ENCODE measurements around the gene ITCH. TPM values are rescaled to one million over a fixed set of nuclear protein-coding genes. Genes with fewer than 3 reads are reported as not detected.
A peak's percentile ranks its signal among the peaks of the same experiment; 100 is the strongest.
"Not testable (repeated sequence)": the region's sequence is repeated elsewhere in the genome, so short reads cannot be mapped to it uniquely, and the experiment has no call there.

The ITCH gene
- total RNA-seq, 1 donor from 2014 or later, result 66.3 TPM

DNA sequence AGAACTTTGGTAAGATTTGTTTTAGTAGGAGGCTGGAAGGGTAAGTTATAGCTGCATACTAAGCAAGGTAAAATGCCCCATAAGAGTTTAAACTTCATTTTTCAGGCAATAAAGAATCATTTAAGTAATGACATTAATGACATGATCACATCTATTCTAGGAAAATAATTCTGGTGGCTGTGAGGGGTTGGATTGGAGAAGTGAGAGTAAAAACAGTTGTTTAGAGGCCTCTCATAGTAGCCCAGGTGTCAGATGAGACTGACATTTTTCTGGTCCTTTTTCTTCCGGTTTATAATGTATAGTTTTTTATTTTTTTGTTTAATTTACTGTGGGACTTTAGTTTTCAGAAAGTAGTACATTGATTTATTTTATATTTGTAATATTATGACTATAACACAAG is 40.8 kb downstream of the ITCH start:
- H3K27ac Mint-ChIP-seq, result peak overlapping the region; percentile 68
- H3K36me3 Mint-ChIP-seq (ENCODE audit: low read depth), result peaks cover 42% of the 10 kb centered on the region
- no peaks in the 10 kb centered on the region for H3K27me3 Mint-ChIP-seq
- DNase-seq (no peak), ATAC-seq (ENCODE audit: low read depth) (peak; percentile 60)
- peak overlapping the region; percentile 24 for H3K4me3 Mint-ChIP-seq
- TF ChIP-seq, protein P1, sequence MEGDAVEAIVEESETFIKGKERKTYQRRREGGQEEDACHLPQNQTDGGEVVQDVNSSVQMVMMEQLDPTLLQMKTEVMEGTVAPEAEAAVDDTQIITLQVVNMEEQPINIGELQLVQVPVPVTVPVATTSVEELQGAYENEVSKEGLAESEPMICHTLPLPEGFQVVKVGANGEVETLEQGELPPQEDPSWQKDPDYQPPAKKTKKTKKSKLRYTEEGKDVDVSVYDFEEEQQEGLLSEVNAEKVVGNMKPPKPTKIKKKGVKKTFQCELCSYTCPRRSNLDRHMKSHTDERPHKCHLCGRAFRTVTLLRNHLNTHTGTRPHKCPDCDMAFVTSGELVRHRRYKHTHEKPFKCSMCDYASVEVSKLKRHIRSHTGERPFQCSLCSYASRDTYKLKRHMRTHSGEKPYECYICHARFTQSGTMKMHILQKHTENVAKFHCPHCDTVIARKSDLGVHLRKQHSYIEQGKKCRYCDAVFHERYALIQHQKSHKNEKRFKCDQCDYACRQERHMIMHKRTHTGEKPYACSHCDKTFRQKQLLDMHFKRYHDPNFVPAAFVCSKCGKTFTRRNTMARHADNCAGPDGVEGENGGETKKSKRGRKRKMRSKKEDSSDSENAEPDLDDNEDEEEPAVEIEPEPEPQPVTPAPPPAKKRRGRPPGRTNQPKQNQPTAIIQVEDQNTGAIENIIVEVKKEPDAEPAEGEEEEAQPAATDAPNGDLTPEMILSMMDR (IDR thresholded peaks at IDR 0.05), result no peak
- intact Hi-C loops (cut with micrococcal nuclease), result loop anchor here (2.0 kb wide), 2 partner anchors 15 to 41 kb away; partner anchors contain the start of gene ITCH
- CTCF ChIA-PET, result no interaction called here
- H3K4me1 Mint-ChIP-seq, result peaks cover 53% of the 10 kb centered on the region
- H3K9me3 Mint-ChIP-seq, result no peaks in the 10 kb centered on the region
- POLR2A ChIA-PET, result interaction anchor here (0.6 kb wide), 1 partner anchor 1314 kb away, joined by 4 read pairs; no protein-coding TSS in a partner anchor

DNA sequence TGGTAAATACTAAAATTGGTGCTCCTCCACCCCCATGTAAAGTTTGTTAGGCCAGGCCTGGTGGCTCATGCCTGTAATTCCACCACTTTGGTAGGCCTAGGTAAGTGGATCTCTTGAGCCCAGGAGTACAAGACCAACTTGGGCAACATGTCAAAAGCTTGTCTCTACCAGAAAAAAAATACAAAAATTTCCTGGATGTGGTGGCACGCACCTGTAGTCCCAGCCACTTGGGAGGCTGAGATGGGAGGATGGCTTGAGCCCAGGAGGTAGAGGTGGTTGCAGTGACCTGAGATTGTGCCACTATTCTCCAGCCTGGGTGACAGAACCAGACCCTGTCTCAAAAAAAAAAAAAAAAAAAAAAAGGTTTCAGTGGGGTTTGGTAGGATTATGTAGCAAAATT is 41.7 kb downstream of the ITCH start:
- no peaks in the 10 kb centered on the region for H3K9me3 Mint-ChIP-seq
- CTCF ChIA-PET, result interaction anchor here (0.8 to 2.5 kb wide), 2 partner anchors 92 kb away, joined by 3 to 8 read pairs; no protein-coding TSS in a partner anchor
- ATAC-seq (ENCODE audit: low read depth) (no peak), DNase-seq (no peak)
- peaks cover 53% of the 10 kb centered on the region for H3K4me1 Mint-ChIP-seq
- intact Hi-C loops (cut with micrococcal nuclease), result loop anchor here (2.0 kb wide), 2 partner anchors 14 to 42 kb away; partner anchors contain the start of gene ITCH
- no peak overlapping the region for H3K4me3 Mint-ChIP-seq
- H3K27me3 Mint-ChIP-seq, result no peaks in the 10 kb centered on the region
- H3K36me3 Mint-ChIP-seq (ENCODE audit: low read depth), result peaks cover 44% of the 10 kb centered on the region
- POLR2A ChIA-PET, result interaction anchor here (0.7 to 1.0 kb wide), 5 partner anchors 89 to 1211 kb away, joined by 4 to 11 read pairs (median 5); partner anchors contain the start of genes DYNLRB1 and SPAG4
- peak overlapping the region; percentile 63 for H3K27ac Mint-ChIP-seq
- TF ChIP-seq, protein P1 (IDR thresholded peaks at IDR 0.05), result no peak

DNA sequence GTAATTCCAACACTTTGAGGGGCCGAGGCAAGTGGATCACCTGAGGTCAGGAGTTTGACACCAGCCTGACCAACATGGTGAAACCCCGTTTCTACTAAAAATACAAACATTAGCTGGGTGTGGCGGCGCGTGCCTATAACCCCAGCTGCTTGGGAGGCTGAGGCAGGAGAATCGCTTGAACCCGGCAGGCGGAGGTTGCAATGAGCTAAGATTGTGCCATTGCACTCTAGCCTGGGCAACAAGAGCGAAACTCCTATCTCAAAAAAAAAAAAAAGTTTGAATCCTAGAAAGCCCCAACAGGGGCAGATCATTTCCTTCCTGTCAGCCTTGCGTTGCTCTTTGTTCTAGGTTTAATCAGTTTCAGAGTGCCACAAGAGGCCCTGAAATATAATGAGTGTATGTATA is 42.2 kb downstream of the ITCH start:
- ChIA-PET POLR2A (interaction anchor here (0.7 to 1.0 kb wide), 5 partner anchors 89 to 1210 kb away, joined by 4 to 11 read pairs (median 5); partner anchors contain the start of genes DYNLRB1 and SPAG4), CTCF (interaction anchor here (0.6 to 2.5 kb wide), 2 partner anchors 71 to 93 kb away, joined by 3 to 8 read pairs; no protein-coding TSS in a partner anchor)
- intact Hi-C loops (cut with micrococcal nuclease), result loop anchor here (2.0 kb wide), 2 partner anchors 14 to 42 kb away; partner anchors contain the start of gene ITCH
- peak; percentile 70 for ATAC-seq (ENCODE audit: low read depth)
- not testable (repeated sequence) for H3K9me3 Mint-ChIP-seq, H3K4me3 Mint-ChIP-seq, H3K27me3 Mint-ChIP-seq, DNase-seq
- Mint-ChIP-seq H3K27ac (peak overlapping the region; percentile 41), H3K36me3 (ENCODE audit: low read depth) (peaks cover 41% of the 10 kb centered on the region), H3K4me1 (peaks cover 53% of the 10 kb centered on the region)

DNA sequence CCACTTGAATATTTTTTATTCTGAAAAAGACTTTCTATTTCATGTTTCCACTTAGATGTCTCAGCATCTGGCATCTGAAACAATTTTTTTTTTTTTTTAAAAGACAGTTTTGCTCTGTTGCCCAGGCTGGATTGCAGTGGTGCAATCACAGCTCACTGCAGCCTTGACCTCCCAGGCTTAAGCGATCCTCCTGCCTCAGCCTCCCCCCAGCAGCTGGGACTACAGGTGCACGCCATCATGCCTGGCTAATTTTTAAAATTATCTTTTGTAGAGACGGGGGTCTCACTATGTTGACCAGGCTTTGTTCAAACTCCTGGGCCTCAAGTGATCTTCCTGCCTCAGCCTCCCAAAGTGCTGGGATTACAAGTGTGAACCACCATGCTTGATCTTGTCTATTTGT is 42.9 kb downstream of the ITCH start:
- H3K27ac Mint-ChIP-seq; H3K9me3 Mint-ChIP-seq; ATAC-seq (ENCODE audit: low read depth); DNase-seq; H3K4me3 Mint-ChIP-seq; H3K27me3 Mint-ChIP-seq: not testable (repeated sequence)
- POLR2A ChIA-PET, result interaction anchor here (1.0 kb wide), 1 partner anchor 110 kb away, joined by 4 read pairs; the partner anchor contains the start of gene DYNLRB1
- peaks cover 44% of the 10 kb centered on the region for H3K36me3 Mint-ChIP-seq (ENCODE audit: low read depth)
- peaks cover 51% of the 10 kb centered on the region for H3K4me1 Mint-ChIP-seq
- intact Hi-C loops (cut with micrococcal nuclease), result loop anchor here (2.0 kb wide), 2 partner anchors 13 to 43 kb away; partner anchors contain the start of gene ITCH
- CTCF ChIA-PET, result interaction anchor here (0.6 to 2.5 kb wide), 2 partner anchors 72 to 93 kb away, joined by 3 to 8 read pairs; no protein-coding TSS in a partner anchor

DNA sequence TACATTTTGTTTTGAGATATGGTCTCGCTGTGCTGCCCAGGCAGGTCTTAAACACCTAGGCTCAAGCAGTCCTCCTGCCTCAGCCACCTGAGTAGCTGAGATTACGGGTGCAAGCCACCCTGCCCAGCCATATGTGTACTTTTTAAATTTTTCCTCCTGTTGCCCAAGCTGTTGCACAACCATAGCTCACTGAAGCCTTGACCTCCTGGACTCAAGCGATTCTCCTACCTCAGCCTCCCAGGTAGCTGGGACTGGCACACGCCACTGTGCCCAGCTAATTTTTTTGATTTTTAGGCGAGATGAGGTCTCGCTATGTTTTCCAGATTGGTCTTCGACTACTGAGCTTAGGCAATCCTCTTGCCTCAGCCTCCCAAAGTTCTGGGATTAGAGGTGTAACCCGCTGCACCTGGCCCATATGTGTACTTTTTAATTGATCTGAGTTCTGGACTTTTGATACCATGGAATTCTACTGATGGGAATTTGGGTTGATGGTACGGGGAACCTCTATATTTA is 44.9 kb downstream of the ITCH start:
- TF ChIP-seq, protein P1 (IDR thresholded peaks at IDR 0.05), result no peak
- ATAC-seq (ENCODE audit: low read depth) (no peak), DNase-seq (no peak)
- H3K27me3 Mint-ChIP-seq, result no peaks in the 10 kb centered on the region
- H3K9me3 Mint-ChIP-seq, result no peaks in the 10 kb centered on the region
- H3K36me3 Mint-ChIP-seq (ENCODE audit: low read depth), result peaks cover 46% of the 10 kb centered on the region
- no peak overlapping the region for H3K4me3 Mint-ChIP-seq
- ChIA-PET POLR2A (no interaction called here), CTCF (interaction anchor here (0.6 to 1.6 kb wide), 2 partner anchors 95 to 890 kb away, joined by 3 to 6 read pairs; no protein-coding TSS in a partner anchor)
- intact Hi-C loops (cut with micrococcal nuclease), result no loop called here
- H3K27ac Mint-ChIP-seq, result no peak overlapping the region
- peaks cover 34% of the 10 kb centered on the region for H3K4me1 Mint-ChIP-seq

DNA sequence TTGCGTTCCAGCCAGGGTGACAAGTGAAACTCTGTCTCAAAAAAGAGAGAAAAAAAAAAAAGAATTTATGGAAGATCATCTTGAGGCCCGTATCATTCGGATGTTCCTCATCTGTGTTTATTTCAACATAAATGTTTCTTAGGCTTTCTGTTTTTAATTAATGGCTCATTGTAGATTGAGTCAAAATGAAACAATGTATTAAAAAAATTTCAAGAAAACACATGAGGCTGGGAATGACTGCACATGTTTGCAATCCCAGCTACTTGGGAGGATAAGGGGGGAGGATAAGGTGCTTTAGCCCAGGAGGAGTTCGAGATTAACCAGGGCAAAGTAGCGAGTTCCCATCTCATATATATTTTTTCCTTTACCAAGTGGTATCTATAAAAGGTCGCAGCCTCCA is 47.3 kb downstream of the ITCH start:
- H3K4me1 Mint-ChIP-seq, result peaks cover 22% of the 10 kb centered on the region
- H3K4me3 Mint-ChIP-seq, result no peak overlapping the region
- peaks cover 55% of the 10 kb centered on the region for H3K36me3 Mint-ChIP-seq (ENCODE audit: low read depth)
- POLR2A ChIA-PET, result no interaction called here
- intact Hi-C loops (cut with micrococcal nuclease), result no loop called here
- CTCF ChIA-PET, result no interaction called here
- H3K9me3 Mint-ChIP-seq, result no peaks in the 10 kb centered on the region
- no peak overlapping the region for H3K27ac Mint-ChIP-seq
- DNase-seq (no peak), ATAC-seq (ENCODE audit: low read depth) (no peak)
- TF ChIP-seq, protein P1 (IDR thresholded peaks at IDR 0.05), result no peak
- no peaks in the 10 kb centered on the region for H3K27me3 Mint-ChIP-seq
